Measurements from ENCODE around the gene OSBP2.

Gene OSBP2

GRCh38 chr22:30701872-30702271 lies 7.2 kb downstream of the OSBP2 start:
- no peak for TF ChIP-seq SIN3A (IDR thresholded peaks at IDR 0.05; ENCODE audit: borderline replicate concordance, insufficient read depth, low read length)
- TF ChIP-seq TAF1 (IDR thresholded peaks at IDR 0.05; ENCODE audit: borderline replicate concordance, insufficient read depth, low read length) = no peak
- no peak for TF ChIP-seq POLR2AphosphoS5 (IDR thresholded peaks at IDR 0.05; ENCODE audit: low read depth, low read length)
- no peak for TF ChIP-seq FOXP2 (optimal IDR thresholded peaks at IDR 0.05; ENCODE audit: borderline replicate concordance, extremely low read depth, extremely low read length, insufficient read depth)
- no peak for TF ChIP-seq REST (IDR thresholded peaks at IDR 0.05; ENCODE audit: insufficient read depth in 1 of 2, low read depth in 2 of 2, low read length in 2 of 2)

- no peak for TF ChIP-seq SIN3A (IDR thresholded peaks at IDR 0.05; ENCODE audit: borderline replicate concordance, insufficient read depth, low read length)
- no peak for TF ChIP-seq TAF1 (IDR thresholded peaks at IDR 0.05; ENCODE audit: borderline replicate concordance, insufficient read depth, low read length)
- no peak for TF ChIP-seq FOXP2 (optimal IDR thresholded peaks at IDR 0.05; ENCODE audit: borderline replicate concordance, extremely low read depth, extremely low read length, insufficient read depth)
- TF ChIP-seq REST (IDR thresholded peaks at IDR 0.05; ENCODE audit: insufficient read depth in 1 of 2, low read depth in 2 of 2, low read length in 2 of 2) = no peak
- no peak for TF ChIP-seq POLR2AphosphoS5 (IDR thresholded peaks at IDR 0.05; ENCODE audit: low read depth, low read length)
Measured at GRCh38 chr22:30702856-30703255, 8.2 kb downstream of the OSBP2 start.

GRCh38 chr22:30704978-30705377 lies 10.3 kb downstream of the OSBP2 start:
- no peak for TF ChIP-seq REST (IDR thresholded peaks at IDR 0.05; ENCODE audit: insufficient read depth in 1 of 2, low read depth in 2 of 2, low read length in 2 of 2)
- TF ChIP-seq SIN3A (IDR thresholded peaks at IDR 0.05; ENCODE audit: borderline replicate concordance, insufficient read depth, low read length) = no peak
- no peak for TF ChIP-seq POLR2AphosphoS5 (IDR thresholded peaks at IDR 0.05; ENCODE audit: low read depth, low read length)
- no peak for TF ChIP-seq TAF1 (IDR thresholded peaks at IDR 0.05; ENCODE audit: borderline replicate concordance, insufficient read depth, low read length)
- TF ChIP-seq FOXP2 (optimal IDR thresholded peaks at IDR 0.05; ENCODE audit: borderline replicate concordance, extremely low read depth, extremely low read length, insufficient read depth) = no peak

- no peak for TF ChIP-seq SIN3A (IDR thresholded peaks at IDR 0.05; ENCODE audit: borderline replicate concordance, insufficient read depth, low read length)
- TF ChIP-seq POLR2AphosphoS5 (IDR thresholded peaks at IDR 0.05; ENCODE audit: low read depth, low read length) = no peak
- TF ChIP-seq TAF1 (IDR thresholded peaks at IDR 0.05; ENCODE audit: borderline replicate concordance, insufficient read depth, low read length) = no peak
- no peak for TF ChIP-seq FOXP2 (optimal IDR thresholded peaks at IDR 0.05; ENCODE audit: borderline replicate concordance, extremely low read depth, extremely low read length, insufficient read depth)
- TF ChIP-seq REST (IDR thresholded peaks at IDR 0.05; ENCODE audit: insufficient read depth in 1 of 2, low read depth in 2 of 2, low read length in 2 of 2) = no peak
Measured at GRCh38 chr22:30705710-30706651, 11.3 kb downstream of the OSBP2 start.

All from PFSK-1 (cell line).